Ishikawa (cell line): ENCODE measurements around the gene OR10G3.

Experiments
- CEBPB ChIP-seq: IDR thresholded peaks from 2 replicates; pipeline ENCODE4 v1.6.1; 2012
- CREB1 ChIP-seq: IDR thresholded peaks from 2 replicates; pipeline ENCODE4 v1.6.1; 2012; ENCODE audit warnings: low read depth
- EGR1 ChIP-seq: IDR thresholded peaks from 2 replicates; pipeline ENCODE4 v1.6.1; 2012
- EP300 ChIP-seq: IDR thresholded peaks from 2 replicates; pipeline ENCODE4 v1.6.1; 2012; ENCODE audit warnings: borderline replicate concordance
- FOXM1 ChIP-seq: IDR thresholded peaks from 2 replicates; pipeline ENCODE4 v1.6.1; 2012; ENCODE audit warnings: low read depth, borderline replicate concordance
- MAX ChIP-seq: IDR thresholded peaks from 2 replicates; pipeline ENCODE4 v1.6.1; 2012
- NFIC ChIP-seq: IDR thresholded peaks from 2 replicates; pipeline ENCODE4 v1.6.1; 2012
- RAD21 ChIP-seq: IDR thresholded peaks from 2 replicates; pipeline ENCODE4 v1.6.1; 2012; ENCODE audit warnings: low read depth
- REST ChIP-seq: IDR thresholded peaks from 2 replicates; pipeline ENCODE4 v1.6.1; 2012; ENCODE audit warnings: low read depth, mild to moderate bottlenecking
- TAF1 ChIP-seq: IDR thresholded peaks from 2 replicates; pipeline ENCODE4 v1.6.1; 2012; ENCODE audit warnings: low read depth, mild to moderate bottlenecking
- TCF12 ChIP-seq: IDR thresholded peaks from 2 replicates; pipeline ENCODE4 v1.6.1; 2012; ENCODE audit warnings: low read depth
- TEAD4 ChIP-seq: IDR thresholded peaks from 2 replicates; pipeline ENCODE4 v1.6.1; 2012
- USF1 ChIP-seq: IDR thresholded peaks from 2 replicates; pipeline ENCODE4 v1.6.1; 2012
- YY1 ChIP-seq: IDR thresholded peaks from 2 replicates; pipeline ENCODE4 v1.6.1; 2012; ENCODE audit warnings: low read depth
- ZBTB7A ChIP-seq: IDR thresholded peaks from 2 replicates; pipeline ENCODE4 v1.6.1; 2012; ENCODE audit warnings: low read depth

The OR10G3 gene

GRCh38 chr14:21539189-21539940, 40.5 kb downstream of the OR10G3 start:
- TF ChIP-seq EP300: no peak
- no peak for TF ChIP-seq ZBTB7A
- no peak for TF ChIP-seq EGR1
- TF ChIP-seq NFIC: no peak
- no peak for TF ChIP-seq TEAD4
- TF ChIP-seq CEBPB: no peak
- TF ChIP-seq TCF12: no peak
- no peak for TF ChIP-seq RAD21
- no peak for TF ChIP-seq YY1
- no peak for TF ChIP-seq MAX
- TF ChIP-seq FOXM1: no peak
- no peak for TF ChIP-seq TAF1
- no peak for TF ChIP-seq CREB1
- TF ChIP-seq USF1: no peak
- no peak for TF ChIP-seq REST

GRCh38 chr14:21537090-21537424, 42.8 kb downstream of the OR10G3 start:
- TF ChIP-seq USF1 (no peak), RAD21 (no peak), YY1 (no peak), TEAD4 (no peak), CREB1 (no peak), EP300 (no peak), NFIC (no peak), CEBPB (no peak), FOXM1 (no peak), MAX (no peak), REST (no peak), TCF12 (no peak), TAF1 (no peak), EGR1 (no peak), ZBTB7A (no peak)

GRCh38 chr14:21536418-21537089, 43.3 kb downstream of the OR10G3 start:
- no peak for TF ChIP-seq YY1
- TF ChIP-seq NFIC: no peak
- no peak for TF ChIP-seq TCF12
- no peak for TF ChIP-seq MAX
- no peak for TF ChIP-seq CEBPB
- no peak for TF ChIP-seq CREB1
- TF ChIP-seq TAF1: no peak
- no peak for TF ChIP-seq EGR1
- TF ChIP-seq ZBTB7A: no peak
- no peak for TF ChIP-seq TEAD4
- TF ChIP-seq USF1: no peak
- no peak for TF ChIP-seq FOXM1
- no peak for TF ChIP-seq EP300
- TF ChIP-seq RAD21: no peak
- no peak for TF ChIP-seq REST
